ENCODE data around the gene CDK11A.
"Not testable (repeated sequence)": the region's sequence is repeated elsewhere in the genome, so short reads cannot be mapped to it uniquely, and the experiment has no call there.

The CDK11A gene

DNA sequence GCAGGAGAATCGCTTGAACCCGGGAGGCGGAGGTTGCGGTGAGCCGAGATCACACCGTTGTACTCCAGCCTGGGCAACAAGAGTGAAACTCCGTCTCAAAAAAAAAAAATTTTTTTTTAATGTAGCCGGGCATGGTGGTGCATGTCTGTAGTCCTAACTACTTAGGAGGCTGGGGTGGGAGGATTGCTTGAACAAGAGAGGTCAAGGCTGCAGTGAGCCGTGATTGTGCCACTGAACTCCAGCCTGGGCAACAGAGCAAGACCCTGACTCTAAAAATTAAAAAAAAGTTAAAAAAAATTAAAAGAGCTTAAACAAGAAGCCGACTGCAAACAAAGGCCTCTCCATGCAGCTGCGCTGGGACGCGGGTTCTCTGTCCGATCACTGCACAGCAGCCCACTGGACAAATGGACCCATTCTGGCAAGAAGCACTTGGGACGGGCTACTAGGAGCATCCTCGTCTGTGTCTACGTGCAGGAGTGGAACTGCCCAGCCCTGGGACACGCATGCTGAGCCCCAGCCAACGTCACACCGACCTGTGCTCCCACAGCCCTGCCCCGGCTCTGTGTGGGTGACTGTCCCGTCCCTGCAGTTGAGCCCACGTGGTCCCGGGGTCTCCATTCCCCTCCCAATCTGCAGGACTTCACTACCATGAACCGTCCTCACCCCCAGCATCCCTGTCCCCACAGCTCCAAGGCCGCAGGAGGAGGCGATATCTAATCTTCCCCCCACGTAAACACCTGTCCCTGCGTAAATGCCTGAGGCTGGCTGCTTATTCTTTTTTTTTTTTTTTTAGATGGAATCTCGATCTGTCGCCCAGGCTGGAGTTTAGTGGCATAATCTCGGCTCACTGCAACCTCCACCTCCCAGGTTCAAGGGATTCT lies 43.9 kb downstream of the CDK11A start:
- H3K27ac ChIP-seq (ENCODE audit: low read length): no peak overlapping the region
- TF ChIP-seq, protein P1, sequence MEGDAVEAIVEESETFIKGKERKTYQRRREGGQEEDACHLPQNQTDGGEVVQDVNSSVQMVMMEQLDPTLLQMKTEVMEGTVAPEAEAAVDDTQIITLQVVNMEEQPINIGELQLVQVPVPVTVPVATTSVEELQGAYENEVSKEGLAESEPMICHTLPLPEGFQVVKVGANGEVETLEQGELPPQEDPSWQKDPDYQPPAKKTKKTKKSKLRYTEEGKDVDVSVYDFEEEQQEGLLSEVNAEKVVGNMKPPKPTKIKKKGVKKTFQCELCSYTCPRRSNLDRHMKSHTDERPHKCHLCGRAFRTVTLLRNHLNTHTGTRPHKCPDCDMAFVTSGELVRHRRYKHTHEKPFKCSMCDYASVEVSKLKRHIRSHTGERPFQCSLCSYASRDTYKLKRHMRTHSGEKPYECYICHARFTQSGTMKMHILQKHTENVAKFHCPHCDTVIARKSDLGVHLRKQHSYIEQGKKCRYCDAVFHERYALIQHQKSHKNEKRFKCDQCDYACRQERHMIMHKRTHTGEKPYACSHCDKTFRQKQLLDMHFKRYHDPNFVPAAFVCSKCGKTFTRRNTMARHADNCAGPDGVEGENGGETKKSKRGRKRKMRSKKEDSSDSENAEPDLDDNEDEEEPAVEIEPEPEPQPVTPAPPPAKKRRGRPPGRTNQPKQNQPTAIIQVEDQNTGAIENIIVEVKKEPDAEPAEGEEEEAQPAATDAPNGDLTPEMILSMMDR (IDR thresholded peaks at IDR 0.05; ENCODE audit: borderline replicate concordance, extremely low read depth, low read length, poor library complexity, severe bottlenecking): no peak
- no peak for TF ChIP-seq EZH2 (IDR thresholded peaks at IDR 0.05; ENCODE audit: borderline replicate concordance, low read depth, low read length, severe bottlenecking)
- H3K4me1 ChIP-seq (ENCODE audit: insufficient read depth, low read length): peaks cover 20% of the 10 kb centered on the region
- no peak overlapping the region for H3K4me3 ChIP-seq (ENCODE audit: low read depth in 1 of 2, low read length in 2 of 2)
- no peak overlapping the region for H2AFZ ChIP-seq (ENCODE audit: low read depth, low read length)
- no peaks in the 10 kb centered on the region for H3K9me3 ChIP-seq (ENCODE audit: insufficient read depth, low read length, severe bottlenecking)
- no peak overlapping the region for H3K4me2 ChIP-seq (ENCODE audit: insufficient read depth, low read length)
- ATAC-seq (ENCODE audit: insufficient read depth, low read depth) (no peak), DNase-seq (no peak)
- no peak overlapping the region for H3K9ac ChIP-seq (ENCODE audit: low read depth, low read length)
- no peaks in the 10 kb centered on the region for H3K27me3 ChIP-seq (ENCODE audit: insufficient read depth, low read length, poor library complexity)
- peaks cover 63% of the 10 kb centered on the region for H3K79me2 ChIP-seq (ENCODE audit: insufficient read depth, low read length)
- H4K20me1 ChIP-seq (ENCODE audit: insufficient read depth, low read length): peaks cover 31% of the 10 kb centered on the region
- 0 out of 2 replicates have a peak, but pooled peaks cover 6% of the 10 kb centered on the region for H3K36me3 ChIP-seq (ENCODE audit: insufficient read depth, low read length)

DNA sequence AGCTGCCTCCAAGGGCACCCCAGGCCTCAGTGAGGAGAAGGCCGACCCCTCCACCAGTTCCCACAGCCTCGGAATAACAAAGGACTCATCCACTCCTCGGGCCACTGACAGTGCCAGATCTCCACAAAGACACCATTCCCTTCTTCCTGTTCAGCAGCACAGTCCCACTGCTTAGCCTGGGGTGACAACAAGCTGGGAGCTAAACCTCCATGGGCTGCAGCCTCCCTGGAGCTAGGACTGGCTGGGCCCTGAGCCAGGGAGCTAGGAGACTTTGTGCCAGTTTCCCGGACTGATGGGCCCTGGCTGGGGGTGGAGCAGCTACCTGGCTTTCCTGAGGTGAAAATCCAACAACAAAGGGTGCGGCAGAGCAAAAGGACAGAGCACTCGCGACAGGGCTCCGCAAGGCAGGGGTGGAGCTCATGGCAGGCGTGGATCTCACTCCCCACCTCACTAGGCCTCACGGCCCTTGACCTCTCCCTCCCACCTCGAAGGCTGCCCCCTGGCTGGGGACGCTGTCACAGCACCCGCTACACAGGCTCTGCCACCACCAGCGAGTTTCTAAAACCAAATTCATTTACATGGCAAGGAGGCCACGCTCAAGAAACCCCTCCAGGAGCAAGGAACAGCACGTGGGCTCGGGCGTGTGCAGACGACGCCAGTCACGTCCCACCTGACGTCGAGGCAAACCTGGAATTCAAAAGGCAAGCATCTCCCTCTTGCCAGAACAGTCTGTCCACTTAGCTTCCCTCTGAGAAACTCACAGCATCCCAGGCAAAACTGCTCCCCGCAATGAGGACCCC lies 45.4 kb downstream of the CDK11A start:
- peaks cover 53% of the 10 kb centered on the region for H3K79me2 ChIP-seq (ENCODE audit: insufficient read depth, low read length)
- DNase-seq (no peak), ATAC-seq (ENCODE audit: insufficient read depth, low read depth) (no peak)
- TF ChIP-seq EZH2 (IDR thresholded peaks at IDR 0.05; ENCODE audit: borderline replicate concordance, low read depth, low read length, severe bottlenecking): no peak
- TF ChIP-seq, protein P1 (IDR thresholded peaks at IDR 0.05; ENCODE audit: borderline replicate concordance, extremely low read depth, low read length, poor library complexity, severe bottlenecking): no peak
- no peak overlapping the region for H2AFZ ChIP-seq (ENCODE audit: low read depth, low read length)
- no peaks in the 10 kb centered on the region for H3K9me3 ChIP-seq (ENCODE audit: insufficient read depth, low read length, severe bottlenecking)
- H3K4me2 ChIP-seq (ENCODE audit: insufficient read depth, low read length): peak overlapping the region; percentile 43
- peaks cover 26% of the 10 kb centered on the region for H4K20me1 ChIP-seq (ENCODE audit: insufficient read depth, low read length)
- H3K4me3 ChIP-seq (ENCODE audit: low read depth in 1 of 2, low read length in 2 of 2): no peak overlapping the region
- peak overlapping the region; percentile 61 for H3K27ac ChIP-seq (ENCODE audit: low read length)
- peaks cover 20% of the 10 kb centered on the region for H3K4me1 ChIP-seq (ENCODE audit: insufficient read depth, low read length)
- 0 out of 2 replicates have a peak, but pooled peaks cover 5% of the 10 kb centered on the region for H3K36me3 ChIP-seq (ENCODE audit: insufficient read depth, low read length)
- H3K27me3 ChIP-seq (ENCODE audit: insufficient read depth, low read length, poor library complexity): no peaks in the 10 kb centered on the region
- peak overlapping the region; percentile 6; the same call in 1 of the 2 replicates for H3K9ac ChIP-seq (ENCODE audit: low read depth, low read length)

DNA sequence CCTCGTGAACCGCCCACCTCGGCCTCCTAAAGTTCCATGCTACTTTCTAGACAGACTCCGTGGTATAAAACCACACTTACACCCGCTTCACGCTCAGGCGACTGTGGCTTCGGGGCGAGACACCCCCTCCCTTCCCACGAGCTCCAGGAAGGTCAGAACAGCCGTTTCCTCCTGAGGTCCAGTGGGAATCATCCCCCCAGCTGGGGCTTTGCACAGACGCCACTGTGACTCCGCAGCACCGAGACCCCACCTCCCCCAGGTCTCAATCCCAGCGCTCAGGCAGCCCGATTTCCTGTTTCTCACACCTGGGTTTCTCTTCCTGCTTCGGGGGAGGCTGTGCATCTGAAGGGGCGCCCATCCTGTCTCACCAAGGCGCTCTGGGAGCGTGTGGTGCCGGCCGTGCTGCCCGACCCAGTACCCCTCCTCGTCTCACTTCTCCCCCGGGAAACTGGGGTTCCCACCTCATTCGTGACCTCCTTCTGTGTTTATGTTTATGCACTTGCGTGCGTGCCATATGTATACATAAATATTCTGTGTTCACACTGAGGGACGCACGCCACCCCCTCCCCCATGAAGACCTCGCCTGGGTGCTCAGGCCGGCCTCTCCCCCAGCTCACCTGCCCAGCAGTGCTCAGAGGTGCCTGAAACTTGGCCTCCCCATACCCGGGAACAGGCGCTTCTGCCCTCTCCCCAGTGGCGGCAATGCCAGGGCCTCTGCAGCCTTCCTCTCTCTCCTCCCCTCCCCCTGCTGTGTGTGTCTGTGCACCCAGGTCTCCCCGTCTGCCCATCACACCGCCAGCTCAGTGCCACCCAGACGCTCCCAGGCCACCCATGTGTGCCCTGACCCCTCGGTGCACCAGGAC lies 46.2 kb downstream of the CDK11A start:
- no peaks in the 10 kb centered on the region for H3K27me3 ChIP-seq (ENCODE audit: insufficient read depth, low read length, poor library complexity)
- peak overlapping the region; percentile 43 for H3K4me2 ChIP-seq (ENCODE audit: insufficient read depth, low read length)
- peak; percentile 91 for ATAC-seq (ENCODE audit: insufficient read depth, low read depth)
- H3K4me3 ChIP-seq (ENCODE audit: low read depth in 1 of 2, low read length in 2 of 2): 0 out of 4 replicates have a peak overlapping the region, but pooled peaks of 1 of the 2 experiments have one; percentile 5
- DNase-seq: peak; percentile 73
- 0 out of 2 replicates have a peak, but pooled peaks cover 2% of the 10 kb centered on the region for H3K36me3 ChIP-seq (ENCODE audit: insufficient read depth, low read length)
- peaks cover 20% of the 10 kb centered on the region for H3K4me1 ChIP-seq (ENCODE audit: insufficient read depth, low read length)
- H3K9me3 ChIP-seq (ENCODE audit: insufficient read depth, low read length, severe bottlenecking): no peaks in the 10 kb centered on the region
- peak overlapping the region; percentile 61 for H3K27ac ChIP-seq (ENCODE audit: low read length)
- peaks cover 24% of the 10 kb centered on the region for H4K20me1 ChIP-seq (ENCODE audit: insufficient read depth, low read length)
- no peak overlapping the region for H2AFZ ChIP-seq (ENCODE audit: low read depth, low read length)
- peaks cover 45% of the 10 kb centered on the region for H3K79me2 ChIP-seq (ENCODE audit: insufficient read depth, low read length)
- no peak for TF ChIP-seq EZH2 (IDR thresholded peaks at IDR 0.05; ENCODE audit: borderline replicate concordance, low read depth, low read length, severe bottlenecking)
- TF ChIP-seq, protein P1 (IDR thresholded peaks at IDR 0.05; ENCODE audit: borderline replicate concordance, extremely low read depth, low read length, poor library complexity, severe bottlenecking): no peak
- H3K9ac ChIP-seq (ENCODE audit: low read depth, low read length): peak overlapping the region; percentile 6; the same call in 1 of the 2 replicates

DNA sequence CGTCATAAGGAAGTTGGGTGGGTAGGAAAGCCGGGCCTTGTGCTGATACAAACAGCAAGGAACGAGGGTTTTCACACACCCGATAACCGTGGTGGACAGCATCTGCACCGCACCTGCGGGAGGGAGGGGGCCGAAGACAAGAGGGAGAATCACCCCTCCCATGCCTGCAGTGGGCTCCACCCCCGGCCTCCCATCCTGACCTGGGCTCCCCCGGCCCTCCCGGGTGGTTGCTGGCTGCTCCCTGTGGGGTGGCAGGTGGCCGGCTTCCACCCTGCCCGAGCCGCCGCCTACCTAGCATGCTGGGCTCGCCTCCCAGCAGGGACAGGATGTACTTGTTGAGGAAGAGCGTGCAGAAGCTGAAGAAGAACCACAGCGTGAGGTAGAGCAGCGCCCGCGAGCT lies 48.1 kb downstream of the CDK11A start:
- H3K4me2 ChIP-seq (ENCODE audit: insufficient read depth, low read length); H3K9ac ChIP-seq (ENCODE audit: low read depth, low read length); H3K4me3 ChIP-seq (ENCODE audit: low read depth in 1 of 2, low read length in 2 of 2); ATAC-seq (ENCODE audit: insufficient read depth, low read depth); DNase-seq; H3K9me3 ChIP-seq (ENCODE audit: insufficient read depth, low read length, severe bottlenecking); H3K27ac ChIP-seq (ENCODE audit: low read length); H3K27me3 ChIP-seq (ENCODE audit: insufficient read depth, low read length, poor library complexity); H2AFZ ChIP-seq (ENCODE audit: low read depth, low read length): not testable (repeated sequence)
- Histone ChIP-seq H3K79me2 (ENCODE audit: insufficient read depth, low read length) (peaks cover 29% of the 10 kb centered on the region), H3K4me1 (ENCODE audit: insufficient read depth, low read length) (peaks cover 20% of the 10 kb centered on the region), H4K20me1 (ENCODE audit: insufficient read depth, low read length) (peaks cover 19% of the 10 kb centered on the region), H3K36me3 (ENCODE audit: insufficient read depth, low read length) (peaks cover 19% of the 10 kb centered on the region)

DNA sequence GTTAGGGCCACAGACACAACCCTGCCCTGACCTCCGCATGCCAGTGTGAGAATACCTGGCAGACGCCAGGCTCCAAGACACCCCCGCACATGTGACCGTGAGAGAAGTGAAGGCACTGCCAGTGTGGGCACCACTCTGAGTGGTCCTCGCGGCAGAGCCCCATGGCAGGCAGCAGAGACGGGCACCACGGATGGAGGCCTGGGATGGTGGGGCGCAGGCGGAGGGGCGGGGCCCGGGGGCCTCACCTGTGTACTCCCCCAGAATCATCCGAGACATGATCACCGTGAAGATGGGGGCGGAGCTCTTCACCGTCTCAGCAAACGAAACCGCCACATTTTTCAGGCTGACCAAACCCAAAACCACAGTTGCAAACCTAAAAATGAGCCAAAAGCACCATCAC lies 48.9 kb downstream of the CDK11A start:
- H3K4me2 ChIP-seq (ENCODE audit: insufficient read depth, low read length); H3K27ac ChIP-seq (ENCODE audit: low read length); H3K9me3 ChIP-seq (ENCODE audit: insufficient read depth, low read length, severe bottlenecking); H3K9ac ChIP-seq (ENCODE audit: low read depth, low read length); H3K27me3 ChIP-seq (ENCODE audit: insufficient read depth, low read length, poor library complexity); H3K4me3 ChIP-seq (ENCODE audit: low read depth in 1 of 2, low read length in 2 of 2); H2AFZ ChIP-seq (ENCODE audit: low read depth, low read length); DNase-seq; ATAC-seq (ENCODE audit: insufficient read depth, low read depth): not testable (repeated sequence)
- peaks cover 11% of the 10 kb centered on the region for H4K20me1 ChIP-seq (ENCODE audit: insufficient read depth, low read length)
- peaks cover 20% of the 10 kb centered on the region for H3K4me1 ChIP-seq (ENCODE audit: insufficient read depth, low read length)
- H3K79me2 ChIP-seq (ENCODE audit: insufficient read depth, low read length): peaks cover 21% of the 10 kb centered on the region
- H3K36me3 ChIP-seq (ENCODE audit: insufficient read depth, low read length): peaks cover 25% of the 10 kb centered on the region
